Pericardium fibroblast (primary cell): ENCODE measurements around the gene KLHL7. TPM values are rescaled to one million over a fixed set of nuclear protein-coding genes. Genes with fewer than 3 reads are reported as not detected.

ENCODE experiments used
- total RNA-seq: library from RNA; depleted of rRNA; stranded (reverse); fragments of >200 nt; gene quantifications from 2 replicates; pipeline ENCODE4 v1.2.3, GENCODE V29; 2015

The KLHL7 gene
- total RNA-seq, result 18.6 and 26.8 TPM in 2 replicates

GRCh38 chr7:23105644-23106056 lies at the start of gene KLHL7:
TSS of gene KLHL7 (plus strand) at chr7:23105785. CDS start at chr7:23106027, 242 bp downstream.

GRCh38 chr7:23181684-23182553 lies 76.3 kb downstream of the KLHL7 start, which contains the start of gene NUP42:
TSS of gene NUP42 (plus strand) at chr7:23182048. CDS start at chr7:23182086, 38 bp downstream.

Other genes starting within 250 kb of the KLHL7 start
- 21.4 and 72.2 TPM in 2 replicates for gene HYCC1, start 91.7 kb upstream of the KLHL7 start, total RNA-seq
- gene NUP42, start 76.3 kb downstream of the KLHL7 start, total RNA-seq, result 15.6 and 29.2 TPM in 2 replicates
- 135 and 182 TPM in 2 replicates for gene GPNMB, start 141.0 kb downstream of the KLHL7 start, total RNA-seq
- gene MALSU1, start 193.6 kb downstream of the KLHL7 start, total RNA-seq, result 28.3 and 62.8 TPM in 2 replicates